IPS-18c (cell line): ENCODE results near the gene ARRDC5.
"Not testable (repeated sequence)": the region's sequence is repeated elsewhere in the genome, so short reads cannot be mapped to it uniquely, and the experiment has no call there.

ENCODE experiments used
- H3K4me3 ChIP-seq: 2 replicates; pipeline ENCODE4 v1.7.0; 2013; ENCODE audit warnings: low read depth, mild to moderate bottlenecking, low read length, moderate library complexity; ENCODE audit not compliant: insufficient read depth
- H3K9me3 ChIP-seq: one replicate; pipeline ENCODE4 v1.6.1; 2013; ENCODE audit warnings: mild to moderate bottlenecking, low read length, moderate library complexity; ENCODE audit not compliant: control insufficient read depth, insufficient read depth

ARRDC5 gene

DNA sequence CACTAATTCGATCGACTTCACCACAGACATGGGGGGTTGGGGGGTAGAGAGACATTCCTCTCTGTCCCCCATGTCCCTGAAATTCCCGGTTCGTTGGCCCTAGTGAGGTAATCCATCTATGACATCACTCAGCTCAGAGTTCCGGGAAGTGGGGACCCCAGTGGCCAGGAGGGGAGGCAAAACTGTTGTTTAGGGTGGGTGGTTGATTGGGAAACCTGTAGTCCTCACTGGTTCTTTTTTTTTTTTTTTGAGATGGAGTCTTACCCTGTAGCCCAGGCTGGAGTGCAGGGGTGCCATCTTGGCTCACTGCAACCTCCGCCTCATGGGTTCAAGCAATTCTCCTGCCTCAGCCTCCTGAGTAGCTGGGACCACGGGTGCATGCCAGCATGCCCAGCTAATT, at the start of gene ARRDC5:
TSS of gene ARRDC5 (minus strand) at position 101 of the 400 bp plus-strand sequence. CDS start at position 30, 71 bp downstream.
- Histone ChIP-seq H3K9me3 (peaks cover 4% of the 10 kb centered on the region), H3K4me3 (no peak within 1 kb of the TSS)

GRCh38 chr19:4951656-4952055, 49.0 kb upstream of the ARRDC5 start:
- Histone ChIP-seq H3K9me3 (no peaks in the 10 kb centered on the region), H3K4me3 (no peak overlapping the region)

DNA sequence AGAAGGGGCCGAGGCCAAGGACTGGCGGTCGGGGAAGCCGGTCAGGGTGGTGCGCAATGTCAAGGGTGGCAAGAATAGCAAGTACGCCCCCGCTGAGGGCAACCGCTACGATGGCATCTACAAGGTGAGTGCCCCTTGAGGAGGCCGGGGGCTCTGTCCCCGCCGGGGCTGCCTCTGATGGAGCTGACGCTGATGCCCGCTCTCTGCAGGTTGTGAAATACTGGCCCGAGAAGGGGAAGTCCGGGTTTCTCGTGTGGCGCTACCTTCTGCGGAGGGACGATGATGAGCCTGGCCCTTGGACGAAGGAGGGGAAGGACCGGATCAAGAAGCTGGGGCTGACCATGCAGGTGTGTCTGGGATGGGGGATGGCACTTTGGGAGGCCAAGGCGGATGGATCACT, 48.0 kb upstream of the ARRDC5 start:
- H3K4me3 ChIP-seq, H3K9me3 ChIP-seq: not testable (repeated sequence)

DNA sequence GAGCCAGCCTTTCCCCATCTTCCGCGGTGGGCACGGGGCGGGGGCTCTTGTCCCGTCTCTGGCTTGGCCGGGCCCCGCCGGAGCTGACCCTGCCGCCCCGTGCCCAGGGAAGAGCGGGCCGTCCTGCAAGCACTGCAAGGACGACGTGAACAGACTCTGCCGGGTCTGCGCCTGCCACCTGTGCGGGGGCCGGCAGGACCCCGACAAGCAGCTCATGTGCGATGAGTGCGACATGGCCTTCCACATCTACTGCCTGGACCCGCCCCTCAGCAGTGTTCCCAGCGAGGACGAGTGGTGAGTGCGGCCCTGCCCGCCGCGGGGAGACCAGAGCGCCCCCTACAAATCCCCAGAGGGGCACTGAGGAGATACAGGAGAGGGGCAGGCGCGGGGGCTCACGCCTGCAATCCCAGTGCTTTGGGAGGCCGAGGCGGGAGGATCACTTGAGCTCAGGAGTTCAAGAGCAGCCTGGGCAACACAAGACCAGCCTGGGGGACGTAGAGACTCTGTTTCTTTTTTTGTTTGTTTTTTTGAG, 39.0 kb upstream of the ARRDC5 start:
- not testable (repeated sequence) for H3K4me3 ChIP-seq

GRCh38 chr19:4939466-4939865, 36.8 kb upstream of the ARRDC5 start:
- Histone ChIP-seq H3K9me3 (no peaks in the 10 kb centered on the region), H3K4me3 (no peak overlapping the region)

More for the DNA sequence above, 39.0 kb upstream of the ARRDC5 start:
- H3K9me3 ChIP-seq: not testable (repeated sequence)

- not testable (repeated sequence) for H3K4me3 ChIP-seq, H3K9me3 ChIP-seq
These were observed 35.8 kb upstream of the ARRDC5 start for GRCh38 chr19:4938461-4938860.

DNA sequence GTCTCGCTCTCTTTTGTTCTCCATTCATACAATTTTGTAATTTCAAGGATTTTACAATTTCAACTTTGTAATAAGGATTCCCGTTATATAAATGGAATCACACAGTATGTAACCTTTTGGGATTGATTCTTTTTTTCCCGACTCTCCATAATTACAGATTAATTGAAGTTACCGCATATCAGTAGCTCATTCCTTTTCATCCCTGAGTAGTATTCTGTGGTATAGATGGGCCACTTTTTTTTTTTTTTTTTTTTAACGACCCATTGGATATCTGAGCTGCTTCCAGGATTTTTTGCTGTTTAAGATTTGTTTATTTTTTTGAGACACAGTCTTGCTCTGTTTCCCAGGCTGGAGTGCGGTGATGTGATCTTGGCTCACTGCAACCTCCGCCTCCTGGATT, 34.4 kb upstream of the ARRDC5 start:
- H3K9me3 ChIP-seq: no peaks in the 10 kb centered on the region

DNA sequence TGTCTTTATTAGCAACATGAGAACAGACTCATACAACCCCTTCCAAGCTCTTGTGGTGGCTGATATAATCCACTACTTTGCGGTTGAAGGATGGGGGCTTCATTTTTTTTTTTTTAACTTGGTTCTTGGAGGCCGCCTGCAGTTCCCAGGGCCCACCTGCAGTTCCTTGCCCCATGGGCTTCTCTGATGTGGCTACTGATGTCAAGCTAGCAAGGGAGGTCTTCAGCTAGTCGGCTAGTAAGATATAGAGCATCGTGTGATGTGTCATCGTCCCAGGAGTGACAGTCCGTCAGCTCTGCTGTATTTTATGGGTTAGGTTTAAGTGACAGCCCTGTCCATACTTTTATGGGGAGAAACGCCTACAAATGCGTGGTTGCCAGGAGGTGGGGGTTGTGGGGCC, 32.7 kb upstream of the ARRDC5 start:
- H3K4me3 ChIP-seq: no peak overlapping the region
- no peaks in the 10 kb centered on the region for H3K9me3 ChIP-seq

More for the DNA sequence above, 34.4 kb upstream of the ARRDC5 start:
- no peak overlapping the region for H3K4me3 ChIP-seq

- H3K9me3 ChIP-seq: no peaks in the 10 kb centered on the region
- no peak overlapping the region for H3K4me3 ChIP-seq
These were observed 30.8 kb upstream of the ARRDC5 start for GRCh38 chr19:4933528-4933927.

- Histone ChIP-seq H3K9me3 (no peaks in the 10 kb centered on the region), H3K4me3 (no peak overlapping the region)
These were observed 30.0 kb upstream of the ARRDC5 start for GRCh38 chr19:4932711-4933110.

- Histone ChIP-seq H3K9me3 (no peaks in the 10 kb centered on the region), H3K4me3 (no peak overlapping the region)
These were observed 28.0 kb upstream of the ARRDC5 start for GRCh38 chr19:4930664-4931063.

DNA sequence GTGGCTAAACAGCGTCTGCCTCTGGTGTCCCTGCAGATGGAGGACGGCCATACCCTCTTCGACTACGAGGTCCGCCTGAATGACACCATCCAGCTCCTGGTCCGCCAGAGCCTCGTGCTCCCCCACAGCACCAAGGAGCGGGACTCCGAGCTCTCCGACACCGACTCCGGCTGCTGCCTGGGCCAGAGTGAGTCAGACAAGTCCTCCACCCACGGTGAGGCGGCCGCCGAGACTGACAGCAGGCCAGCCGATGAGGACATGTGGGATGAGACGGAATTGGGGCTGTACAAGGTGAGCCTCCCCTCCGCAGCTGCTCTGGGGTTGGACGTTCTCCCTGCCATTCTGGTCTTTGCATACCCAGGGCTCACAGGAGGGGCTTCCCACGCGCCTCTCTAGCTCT, 26.5 kb upstream of the ARRDC5 start:
- Histone ChIP-seq H3K9me3 (no peaks in the 10 kb centered on the region), H3K4me3 (no peak overlapping the region)

- Histone ChIP-seq H3K9me3 (no peaks in the 10 kb centered on the region), H3K4me3 (no peak overlapping the region)
These were observed 20.6 kb upstream of the ARRDC5 start for GRCh38 chr19:4923276-4923747.

GRCh38 chr19:4922530-4923275, 20.0 kb upstream of the ARRDC5 start:
- H3K9me3 ChIP-seq: no peaks in the 10 kb centered on the region
- no peak overlapping the region for H3K4me3 ChIP-seq

GRCh38 chr19:4916292-4917082, 13.8 kb upstream of the ARRDC5 start:
- no peaks in the 10 kb centered on the region for H3K9me3 ChIP-seq

DNA sequence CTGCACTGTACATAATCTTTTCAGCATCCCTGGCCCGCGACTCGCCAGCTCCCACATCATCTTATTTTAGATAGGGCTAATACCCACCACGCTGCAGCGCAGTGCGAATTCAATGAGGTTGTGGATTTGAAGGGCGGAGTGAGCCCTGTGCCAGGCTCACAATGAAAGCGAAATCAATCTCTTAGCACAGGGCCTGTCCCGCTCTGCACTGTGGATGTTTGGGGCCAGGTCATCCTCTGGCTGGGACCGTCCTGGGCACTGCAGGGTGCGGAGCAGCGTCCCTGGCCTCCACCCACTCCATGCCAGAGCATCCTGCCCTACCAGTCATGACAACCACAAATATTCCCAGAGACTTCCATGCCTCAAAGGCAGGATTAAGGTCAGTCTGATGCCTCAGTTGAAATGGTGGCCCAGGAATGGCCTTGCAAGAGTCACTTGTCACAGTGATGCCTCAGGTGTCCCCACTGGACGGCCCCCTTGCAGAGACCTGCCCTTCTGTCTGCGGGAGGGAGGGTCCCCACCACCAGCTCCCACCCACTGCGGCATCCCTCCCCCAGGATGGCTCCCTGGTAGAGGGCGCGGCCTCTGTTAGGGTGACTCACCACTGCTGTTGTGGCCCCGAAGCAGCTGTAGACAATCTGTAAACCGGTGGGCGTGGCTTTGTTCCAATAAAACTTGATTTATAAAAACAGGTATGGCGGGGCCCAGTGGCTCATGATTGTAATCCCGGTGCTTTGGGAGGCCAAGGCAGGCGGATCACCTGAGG, 12.2 kb upstream of the ARRDC5 start:
- no peaks in the 10 kb centered on the region for H3K9me3 ChIP-seq
- H3K4me3 ChIP-seq: no peak overlapping the region

More at GRCh38 chr19:4916292-4917082, 13.8 kb upstream of the ARRDC5 start:
- no peak overlapping the region for H3K4me3 ChIP-seq

GRCh38 chr19:4913996-4914735, 11.5 kb upstream of the ARRDC5 start:
- Histone ChIP-seq H3K9me3 (no peaks in the 10 kb centered on the region), H3K4me3 (no peak overlapping the region)
